H54 (cell line): Measurements from ENCODE around the gene NUDT9.

Experiments
- DNase-seq: peaks from one replicate; pipeline ENCODE4 v3.0.0; 2011; ENCODE audit warnings: low spot score, mixed read lengths; ENCODE audit not compliant: insufficient read length
- FAIRE-seq: peaks from 3 replicates; lab custom pipeline; 2011; peaks lifted over from hg19 to GRCh38; lab: Jason Lieb, UNC
- POLR2A ChIP-seq: IDR thresholded peaks from 2 replicates; pipeline ENCODE4 v1.6.1; 2011; ENCODE audit warnings: low read depth, mild to moderate bottlenecking, low read length

The NUDT9 gene

GRCh38 chr4:87500092-87500462, 77.7 kb downstream of the NUDT9 start:
- FAIRE-seq: no peak
- TF ChIP-seq POLR2A: no peak

GRCh38 chr4:87502580-87503238, 80.3 kb downstream of the NUDT9 start:
- no peak for TF ChIP-seq POLR2A
- DNase-seq: no peak
- FAIRE-seq: no peak

More at GRCh38 chr4:87500092-87500462, 77.7 kb downstream of the NUDT9 start:
- no peak for DNase-seq

DNA sequence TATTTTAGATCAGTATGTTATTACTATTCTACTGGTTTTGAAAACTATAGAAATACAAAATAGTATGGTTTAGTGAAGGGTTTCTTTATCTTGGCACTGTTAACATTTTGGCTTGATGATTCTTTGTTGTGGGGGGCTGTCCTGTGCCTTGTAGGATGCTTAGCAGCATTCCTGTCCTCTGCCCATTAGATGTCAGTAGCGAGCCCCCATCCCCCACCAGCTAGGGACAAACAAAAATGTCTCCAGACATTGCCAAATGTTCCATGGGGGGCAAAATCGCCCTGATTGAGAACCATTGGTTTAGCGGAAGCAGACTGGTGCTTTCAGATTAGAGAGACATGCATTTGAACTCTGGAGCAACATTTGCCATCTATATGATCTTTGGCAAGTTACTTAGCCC, 83.5 kb downstream of the NUDT9 start:
- FAIRE-seq (no peak), DNase-seq (no peak)
- no peak for TF ChIP-seq POLR2A

- TF ChIP-seq POLR2A: no peak
- DNase-seq (no peak), FAIRE-seq (no peak)
These were observed 84.8 kb downstream of the NUDT9 start for GRCh38 chr4:87506974-87507701.
